IPS-NIHi7 (cell line): ENCODE data around the gene TMUB1.
A peak's percentile ranks its signal among the peaks of the same experiment; 100 is the strongest.

ENCODE experiments used
- DNase-seq: peaks from one replicate; pipeline ENCODE4 v3.0.0; 2012; ENCODE audit warnings: mixed read lengths; ENCODE audit errors: extremely low spot score

The TMUB1 gene, protein sequence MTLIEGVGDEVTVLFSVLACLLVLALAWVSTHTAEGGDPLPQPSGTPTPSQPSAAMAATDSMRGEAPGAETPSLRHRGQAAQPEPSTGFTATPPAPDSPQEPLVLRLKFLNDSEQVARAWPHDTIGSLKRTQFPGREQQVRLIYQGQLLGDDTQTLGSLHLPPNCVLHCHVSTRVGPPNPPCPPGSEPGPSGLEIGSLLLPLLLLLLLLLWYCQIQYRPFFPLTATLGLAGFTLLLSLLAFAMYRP

DNA sequence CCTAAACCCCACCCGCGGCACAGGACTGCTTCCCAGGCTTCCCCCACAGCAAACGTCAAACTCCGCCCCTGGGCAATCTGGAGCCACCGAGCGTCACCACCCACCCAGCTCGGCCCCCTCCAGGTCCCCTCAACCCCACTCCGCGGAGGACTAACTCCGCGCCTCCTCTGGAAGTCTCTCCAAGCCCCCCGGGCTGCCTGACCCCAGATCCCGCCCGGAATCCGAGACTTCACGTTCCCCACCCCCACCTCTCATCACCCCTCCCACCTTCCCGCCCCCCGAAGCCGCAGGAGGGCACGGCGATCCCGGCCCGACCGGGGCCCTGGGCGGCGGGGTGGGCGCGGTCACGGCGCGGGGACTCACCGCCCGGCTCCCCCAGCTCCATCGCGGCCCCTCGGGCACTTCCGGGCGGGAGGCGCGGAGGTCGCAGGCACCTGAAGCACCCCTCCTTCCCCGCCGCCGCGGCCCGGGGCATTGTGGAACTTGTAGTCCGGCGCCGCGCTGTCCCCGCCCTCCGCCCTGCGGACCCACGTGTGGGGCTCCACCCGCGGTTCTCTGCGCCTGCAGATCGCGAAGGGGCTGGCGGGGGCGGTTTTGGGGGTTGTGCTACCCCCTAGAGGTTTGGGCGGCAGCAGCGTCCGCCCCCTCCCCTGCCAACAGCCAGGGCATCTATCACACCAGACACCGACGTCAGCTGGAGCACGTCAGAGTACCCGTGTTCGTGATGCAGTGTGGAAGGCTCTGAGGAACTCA lies at the start of gene TMUB1:
Gene TMUB1 (minus strand): TSS at position 423 of the 753 bp plus-strand sequence. CDS start 930 bp downstream, outside the sequence.
- DNase-seq: no peak

- DNase-seq: no peak
These were observed 49.3 kb upstream of the TMUB1 start for GRCh38 chr7:151132461-151133205.

GRCh38 chr7:151131592-151132293 lies 48.5 kb upstream of the TMUB1 start:
- no peak for DNase-seq

DNA sequence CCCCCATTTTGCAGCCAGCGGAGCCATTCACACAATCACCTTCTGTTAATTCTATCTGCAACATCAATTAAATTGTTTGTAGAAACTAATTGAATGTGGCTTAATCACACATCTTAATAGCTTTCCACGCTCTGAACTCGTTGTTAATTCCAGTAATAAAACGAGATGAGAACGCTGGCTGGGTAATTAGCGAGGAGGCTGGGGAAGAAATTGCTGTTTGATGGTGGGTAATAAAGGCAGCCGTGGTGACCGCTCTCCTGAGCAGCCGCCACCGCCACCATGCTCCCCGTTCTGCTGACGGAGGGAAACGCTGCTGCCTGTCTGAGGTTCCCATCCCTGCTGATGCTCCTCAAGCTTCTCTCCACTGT lies 47.9 kb upstream of the TMUB1 start:
- no peak for DNase-seq

DNA sequence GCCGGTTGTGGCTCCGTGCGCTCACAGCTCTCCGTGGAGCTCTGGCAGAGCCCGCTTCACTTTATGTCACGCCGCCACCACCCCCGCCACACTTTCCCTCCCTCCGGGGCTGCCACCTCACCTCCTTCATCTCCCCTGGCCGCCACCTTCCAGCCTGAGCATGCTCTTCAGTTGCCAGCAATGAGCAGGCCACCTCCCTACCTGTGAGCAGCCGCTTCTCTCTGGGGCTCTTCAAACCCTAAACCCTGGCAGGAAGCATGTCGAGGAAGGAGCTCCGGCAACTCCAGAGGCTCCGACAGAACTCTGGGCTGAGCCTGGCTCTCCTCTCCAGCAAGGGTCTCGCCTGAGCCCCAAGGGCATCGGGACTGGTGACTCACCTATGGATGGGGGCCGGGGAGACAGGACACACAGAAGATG lies 47.5 kb upstream of the TMUB1 start:
- DNase-seq: no peak

GRCh38 chr7:151129960-151130591 lies 46.8 kb upstream of the TMUB1 start:
- DNase-seq: no peak

GRCh38 chr7:151129117-151129959 lies 46.0 kb upstream of the TMUB1 start:
- no peak for DNase-seq

DNA sequence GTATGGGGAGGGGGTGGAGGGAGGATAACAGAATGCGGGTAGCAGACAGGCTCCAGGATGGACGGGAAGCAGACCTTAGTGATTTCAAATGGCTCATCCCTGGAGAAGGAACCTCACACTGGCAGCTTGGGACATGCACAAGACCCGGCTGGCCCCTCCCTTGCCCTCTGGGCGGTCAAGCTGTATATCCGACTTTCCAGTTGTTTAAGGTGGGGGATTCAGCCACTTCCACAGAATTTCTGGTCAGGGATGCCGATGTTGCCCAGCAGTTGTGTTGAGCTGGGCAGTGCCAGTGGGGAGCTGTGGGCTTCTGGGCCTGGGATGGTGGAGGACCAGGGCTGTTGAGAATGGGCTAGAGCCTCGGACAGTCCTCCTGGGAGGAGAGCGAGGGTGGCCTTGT lies 45.4 kb upstream of the TMUB1 start:
- no peak for DNase-seq

DNA sequence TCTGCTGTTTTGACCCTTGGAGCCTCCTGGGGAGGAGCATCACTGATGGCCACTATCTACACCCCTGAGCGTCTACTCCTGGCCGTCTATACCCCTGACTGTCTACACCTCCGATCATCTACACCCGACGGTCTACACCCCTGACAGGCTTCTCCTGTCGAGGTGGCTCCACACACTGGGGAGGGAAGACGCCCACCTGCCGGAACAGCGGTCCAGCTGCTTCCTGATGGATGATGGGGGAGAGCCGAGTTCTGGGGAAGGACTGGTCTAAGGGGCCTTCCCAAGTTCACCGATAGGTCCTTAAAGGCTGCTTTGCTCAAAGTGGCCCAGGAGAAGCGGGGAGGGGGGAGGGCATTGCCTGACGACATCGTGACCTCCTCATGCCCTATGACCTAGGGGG lies 44.9 kb upstream of the TMUB1 start:
- no peak for DNase-seq

- peak; percentile 42 for DNase-seq
These were observed 43.3 kb upstream of the TMUB1 start for GRCh38 chr7:151126491-151127137.

- DNase-seq: peak; percentile 84
These were observed 42.7 kb upstream of the TMUB1 start for GRCh38 chr7:151125846-151126481.

DNA sequence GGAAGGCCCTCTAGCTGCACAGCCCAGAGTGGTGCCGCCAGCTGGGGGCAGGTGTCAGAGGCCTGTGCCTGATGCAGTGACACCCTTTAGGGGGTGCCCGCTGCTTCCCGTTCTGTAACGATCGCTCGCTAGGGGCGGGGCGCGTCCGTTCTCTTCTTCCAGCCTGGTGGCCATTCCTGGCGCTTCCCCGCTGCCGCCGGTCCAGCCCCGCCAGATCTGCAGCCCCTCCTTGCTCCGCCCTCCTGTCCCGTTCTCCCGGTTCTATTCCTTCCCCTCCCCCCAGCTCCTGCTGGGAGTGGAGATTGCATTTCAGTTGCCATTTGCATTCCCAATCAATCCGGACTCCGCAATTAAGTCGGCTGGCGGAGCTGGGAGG lies 42.2 kb upstream of the TMUB1 start:
- DNase-seq: no peak

GRCh38 chr7:151124899-151125399 lies 41.7 kb upstream of the TMUB1 start:
- no peak for DNase-seq

- DNase-seq: no peak
These were observed 41.2 kb upstream of the TMUB1 start for GRCh38 chr7:151124481-151124880.

DNA sequence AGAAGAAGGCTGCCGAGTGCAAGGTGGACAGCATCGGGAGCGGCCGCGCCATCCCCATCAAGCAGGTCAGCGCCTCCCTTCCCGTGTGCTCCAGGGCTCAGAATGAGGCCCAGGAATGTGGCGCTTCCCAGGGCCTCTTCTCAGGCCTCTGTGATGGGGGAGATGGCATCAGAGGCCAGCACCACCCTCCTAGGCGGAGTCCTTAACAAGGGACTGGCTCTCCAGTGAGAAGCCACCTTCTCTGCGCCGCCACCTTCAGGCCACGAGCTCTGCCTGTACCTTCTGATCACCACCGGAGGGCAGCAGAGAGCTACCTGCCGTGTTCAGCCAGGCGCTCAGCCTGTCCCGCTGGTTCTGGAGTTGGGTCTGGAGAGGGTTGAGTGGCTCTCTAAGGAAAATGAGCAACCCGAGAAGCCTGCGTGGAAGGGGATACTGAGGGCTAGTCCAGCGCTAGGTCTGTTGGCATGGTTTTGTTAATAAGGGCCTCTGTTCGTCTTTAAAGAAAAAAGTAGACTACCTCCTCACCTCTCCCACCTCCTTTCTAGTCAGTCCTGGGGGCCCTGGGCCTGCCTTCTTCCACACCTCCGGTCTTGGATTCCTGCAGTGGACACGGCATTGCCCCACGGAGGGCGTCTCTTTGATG lies 40.6 kb upstream of the TMUB1 start:
- peak; percentile 91 for DNase-seq

DNA sequence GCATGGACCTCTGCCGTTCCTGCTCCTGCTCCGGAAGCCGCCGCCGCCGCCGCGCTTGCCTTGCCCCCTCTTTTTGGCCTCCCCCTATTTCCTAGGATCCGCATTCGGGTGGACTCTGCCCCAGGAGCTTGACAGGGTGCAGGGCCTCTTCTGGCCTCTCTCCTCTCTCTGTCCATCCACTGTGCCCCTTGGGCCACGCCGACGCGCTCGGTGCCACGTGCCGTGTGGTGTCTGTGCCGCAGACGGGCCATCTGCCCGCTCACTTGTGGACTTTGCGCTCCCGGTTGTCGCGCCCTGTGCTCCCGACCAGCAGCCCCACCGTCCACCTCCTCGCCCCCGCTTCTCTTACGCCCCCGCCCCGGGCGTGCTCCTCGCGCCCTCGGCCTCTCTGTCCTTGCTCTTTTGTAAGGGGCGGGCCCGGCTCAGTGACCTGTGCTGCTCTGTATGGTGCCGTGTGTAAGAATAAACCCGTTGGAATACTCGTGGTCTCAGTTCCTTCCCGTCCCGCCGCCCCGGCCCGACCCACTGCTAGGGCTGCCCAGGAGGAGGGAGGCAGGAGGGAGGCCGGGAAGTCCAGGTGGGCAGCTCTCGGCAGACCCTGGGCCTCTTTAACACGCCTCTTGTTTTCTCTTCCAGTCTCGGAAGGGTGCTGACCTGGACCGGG lies 40.0 kb upstream of the TMUB1 start:
- DNase-seq: no peak

GRCh38 chr7:151122796-151123157 lies 39.5 kb upstream of the TMUB1 start:
- no peak for DNase-seq

DNA sequence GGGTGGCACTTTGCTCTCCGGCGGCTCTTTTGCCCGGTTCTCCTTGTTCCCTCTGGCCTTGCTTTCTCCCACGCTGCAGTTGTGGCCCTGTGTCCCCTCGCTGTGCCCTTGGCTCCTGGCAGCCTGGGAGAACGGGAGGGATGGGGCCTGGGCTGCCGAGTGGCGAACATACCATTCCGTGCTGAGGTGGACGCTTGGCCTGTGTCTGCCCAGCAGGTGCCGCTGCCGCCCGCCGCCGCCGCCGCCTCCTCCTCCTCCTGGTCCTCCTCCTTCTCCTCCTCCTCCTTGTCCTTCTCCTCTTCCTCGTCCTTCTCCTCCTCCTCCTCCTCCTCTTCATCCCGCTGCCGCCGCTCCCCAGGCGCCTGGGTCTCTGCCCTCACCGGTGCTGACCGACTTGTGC lies 39.0 kb upstream of the TMUB1 start:
- DNase-seq: no peak
